GM21515 (cell line): ENCODE data around the gene SFXN5.
"Not testable (repeated sequence)": the region's sequence is repeated elsewhere in the genome, so short reads cannot be mapped to it uniquely, and the experiment has no call there.

Experiments
- ATAC-seq: cut with Tn5 transposase; IDR thresholded peaks from one replicate; pipeline ENCODE4 v1.9.1; 2021; ENCODE audit not compliant: unreplicated experiment

The SFXN5 gene

GRCh38 chr2:73078457-73079411, 7.2 kb upstream of the SFXN5 start:
- no peak for ATAC-seq

DNA sequence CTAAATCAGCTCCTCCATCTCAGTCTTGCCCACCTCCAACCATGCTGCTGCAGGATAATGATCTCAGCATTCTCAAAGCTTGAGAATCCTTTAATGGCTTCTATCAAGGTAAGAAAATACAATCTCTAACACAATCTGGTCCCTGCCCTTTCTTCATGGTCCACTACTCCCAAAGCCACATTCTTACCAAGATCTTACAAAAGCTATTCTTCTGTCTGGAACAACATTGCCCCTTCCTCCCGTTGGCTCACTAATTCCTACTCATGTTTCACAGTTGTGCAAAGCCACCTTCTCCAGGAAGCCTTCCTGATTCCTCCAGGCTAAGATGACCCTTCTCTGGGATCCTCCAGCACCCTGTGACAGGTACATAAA, 5.9 kb upstream of the SFXN5 start:
- no peak for ATAC-seq

- no peak for ATAC-seq
These were observed 5.3 kb upstream of the SFXN5 start for GRCh38 chr2:73076701-73077423.

DNA sequence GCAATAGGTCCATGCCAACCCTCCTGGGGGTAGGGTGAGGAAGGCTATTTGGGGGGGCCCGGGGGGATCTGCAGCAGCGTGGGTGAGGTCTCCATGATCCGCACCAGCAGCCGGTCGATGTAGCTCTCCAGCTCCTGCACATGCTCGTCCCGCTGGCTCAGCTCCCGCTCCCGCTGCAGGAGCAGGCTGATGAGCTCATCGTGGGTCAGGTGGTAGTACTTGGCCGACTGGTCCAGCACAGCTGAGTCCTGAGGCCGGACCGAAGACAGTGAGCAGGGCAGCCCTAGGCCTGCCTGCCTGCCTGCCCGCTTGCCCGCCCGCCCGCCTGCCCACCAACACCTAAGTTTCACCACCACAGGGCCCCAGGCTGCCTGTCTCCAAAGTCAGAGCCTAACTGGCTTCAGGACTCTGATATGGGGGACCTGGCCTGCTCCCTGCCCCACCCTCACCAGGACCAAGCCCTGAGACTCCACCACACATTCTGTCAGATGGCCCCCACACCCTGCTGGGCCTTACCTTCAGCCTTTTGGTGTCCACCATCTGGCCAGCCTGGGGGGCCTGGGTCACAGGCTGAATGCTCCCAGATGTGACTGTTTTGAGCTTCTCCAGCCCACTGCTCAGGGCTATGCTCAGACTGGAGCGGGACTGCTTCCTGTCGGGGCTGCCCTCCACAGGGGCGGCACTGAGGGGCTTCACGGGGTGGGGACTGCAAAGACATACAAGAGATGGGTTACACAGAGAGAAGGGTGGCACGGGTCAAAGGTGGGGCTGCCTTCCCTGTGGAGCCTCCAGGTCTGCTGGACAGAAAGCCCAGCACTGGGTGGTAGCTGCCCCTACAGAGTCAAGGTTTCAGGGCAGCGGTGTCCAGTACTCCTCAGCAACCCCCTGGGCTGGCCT, 4.2 kb upstream of the SFXN5 start:
- ATAC-seq: no peak

DNA sequence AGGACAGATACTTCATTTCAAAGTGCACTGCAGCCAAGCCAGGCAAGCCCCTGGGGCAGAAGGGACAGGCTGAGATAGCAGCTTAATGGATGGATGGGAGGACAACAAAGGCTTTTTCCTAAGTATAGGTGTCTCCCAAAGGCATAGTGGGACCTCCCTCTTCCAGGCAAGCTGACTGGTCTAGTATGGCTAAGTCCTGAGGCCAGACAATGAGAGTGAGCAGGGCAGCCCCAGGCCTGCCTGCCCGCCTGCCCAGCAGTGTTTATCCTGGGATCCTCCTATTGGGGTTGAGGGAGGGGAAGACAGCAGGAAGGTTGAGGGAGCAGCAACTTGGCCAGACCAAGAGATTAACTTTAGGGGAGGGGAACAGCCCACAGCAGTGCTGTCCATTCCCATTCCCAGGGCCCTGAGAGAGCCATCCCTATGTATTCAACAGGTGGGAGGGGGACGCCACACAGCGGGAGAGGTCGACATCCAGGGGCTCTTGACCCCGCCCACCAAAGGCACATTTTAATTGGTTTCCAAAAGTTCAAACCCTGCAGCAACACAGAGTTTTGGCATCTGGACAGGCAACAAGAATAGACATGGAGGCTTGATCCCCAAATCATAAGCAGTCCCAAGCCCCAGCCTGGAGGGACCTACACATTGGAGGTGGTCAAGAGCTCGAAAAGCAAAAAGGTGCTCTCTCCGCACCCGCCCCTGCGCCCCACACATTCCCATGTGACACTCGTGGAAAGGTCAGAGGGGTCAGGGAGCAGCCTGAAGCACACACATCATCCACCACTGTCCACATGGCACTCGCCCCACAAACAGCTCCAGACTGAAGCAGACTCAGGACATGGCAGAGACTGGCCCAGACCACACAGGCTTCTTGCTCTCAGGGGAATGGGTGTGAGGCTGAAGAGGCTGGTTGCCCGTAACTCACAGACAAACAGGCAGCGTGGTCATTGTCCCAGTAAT, 2.9 kb upstream of the SFXN5 start:
- ATAC-seq: no peak

- no peak for ATAC-seq
These were observed 904 bp upstream of the SFXN5 start for GRCh38 chr2:73072416-73072815.

- peak; percentile 2 for ATAC-seq
These were observed 550 bp upstream of the SFXN5 start for GRCh38 chr2:73072129-73072395.

GRCh38 chr2:73070643-73071359, 711 bp downstream of the SFXN5 start:
- ATAC-seq: peak; percentile 15

DNA sequence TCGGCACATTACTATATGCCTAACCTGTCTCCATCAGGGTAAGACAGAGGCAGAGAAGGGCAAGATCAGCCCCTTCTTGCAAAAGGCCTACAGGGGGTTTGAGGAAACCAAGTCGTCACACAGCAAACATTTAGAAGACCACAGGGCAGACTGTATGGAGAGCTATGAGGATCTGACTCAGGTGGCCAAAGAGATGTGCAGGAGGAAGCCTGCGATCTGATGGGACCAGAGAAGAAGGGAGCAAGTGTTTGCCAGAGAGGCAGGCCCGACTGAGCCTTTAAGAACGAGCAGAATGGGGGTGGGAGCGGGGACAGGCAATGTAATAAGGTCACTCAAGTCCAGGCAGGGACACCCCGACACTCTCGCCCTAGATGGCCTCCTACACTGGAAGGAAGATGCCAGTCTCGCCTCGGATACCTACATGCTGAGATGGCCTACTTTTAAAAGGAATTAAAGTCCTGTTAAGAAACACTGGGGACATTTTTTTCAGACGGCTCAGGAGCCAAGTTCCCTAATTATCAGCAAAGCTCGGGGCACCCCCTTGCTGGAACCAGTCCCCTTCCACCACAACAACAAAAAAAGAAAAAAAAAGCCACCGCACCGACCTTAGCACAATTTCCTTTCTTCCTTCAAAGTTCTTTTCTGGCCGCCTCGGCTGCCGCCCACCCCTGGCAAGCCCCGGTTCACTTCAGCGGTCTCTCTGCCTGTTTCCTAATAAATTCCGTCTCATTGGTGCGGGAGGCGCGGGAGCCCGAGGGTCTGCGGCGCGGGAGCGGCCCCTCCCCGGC, 1.5 kb downstream of the SFXN5 start:
- ATAC-seq: no peak

GRCh38 chr2:73069041-73069854, 2.3 kb downstream of the SFXN5 start:
- no peak for ATAC-seq

GRCh38 chr2:73068147-73068546, 3.4 kb downstream of the SFXN5 start:
- no peak for ATAC-seq

GRCh38 chr2:73067043-73067442, 4.5 kb downstream of the SFXN5 start:
- no peak for ATAC-seq

- ATAC-seq: not testable (repeated sequence)
These were observed 6.4 kb downstream of the SFXN5 start for GRCh38 chr2:73065070-73065469.

GRCh38 chr2:73063909-73064875, 7.3 kb downstream of the SFXN5 start:
- no peak for ATAC-seq

GRCh38 chr2:73063472-73063871, 8.0 kb downstream of the SFXN5 start:
- ATAC-seq: no peak

GRCh38 chr2:73059106-73059505, 12.4 kb downstream of the SFXN5 start:
- no peak for ATAC-seq

- no peak for ATAC-seq
These were observed 16.5 kb downstream of the SFXN5 start for GRCh38 chr2:73054980-73055379.
